22Rv1 (cell line): ENCODE data around the gene LTBP1.

Experiments
- CTCF ChIP-seq: fragments of 450-650 bp; IDR thresholded peaks from 2 replicates; pipeline ENCODE4 v1.5.1; 2017; ENCODE audit warnings: mild to moderate bottlenecking
- ZFX ChIP-seq: fragments of 450-650 bp; IDR thresholded peaks from 2 replicates; pipeline ENCODE4 v1.6.1; 2017; ENCODE audit warnings: antibody characterized with exemption, borderline replicate concordance

DNA sequence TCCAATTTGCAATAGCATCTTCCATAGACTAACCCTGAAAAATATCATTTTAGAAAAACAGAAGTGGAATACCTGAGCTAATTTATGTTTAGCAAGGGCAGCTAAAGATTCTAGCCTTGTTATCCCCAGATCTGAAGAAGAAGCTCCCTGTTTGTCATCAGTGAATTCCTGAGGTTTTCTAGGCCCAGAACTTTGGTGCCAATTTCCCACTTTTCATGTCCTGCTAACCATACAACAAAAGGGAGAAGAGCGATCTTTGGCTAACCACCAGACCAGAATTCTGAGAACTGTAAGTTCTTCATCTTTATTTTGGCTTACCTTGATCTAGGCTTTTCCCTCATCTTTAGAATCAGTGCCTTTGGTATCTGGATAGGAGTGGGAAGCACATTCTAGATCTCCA, 478.4 kb downstream of the LTBP1 start:
- TF ChIP-seq CTCF = no peak
- TF ChIP-seq ZFX = no peak
